Activated CD4-positive, CD25-positive, alpha-beta regulatory T cell treated with anti-CD3 and anti-CD28 coated beads, Interleukin-2, amount 50 U/mL, for 72 hours (primary cell): ENCODE data around the gene CRELD2.

Source experiments
- DNase-seq: peaks from one replicate; pipeline ENCODE4 v3.0.0; 2021

The CRELD2 gene, protein sequence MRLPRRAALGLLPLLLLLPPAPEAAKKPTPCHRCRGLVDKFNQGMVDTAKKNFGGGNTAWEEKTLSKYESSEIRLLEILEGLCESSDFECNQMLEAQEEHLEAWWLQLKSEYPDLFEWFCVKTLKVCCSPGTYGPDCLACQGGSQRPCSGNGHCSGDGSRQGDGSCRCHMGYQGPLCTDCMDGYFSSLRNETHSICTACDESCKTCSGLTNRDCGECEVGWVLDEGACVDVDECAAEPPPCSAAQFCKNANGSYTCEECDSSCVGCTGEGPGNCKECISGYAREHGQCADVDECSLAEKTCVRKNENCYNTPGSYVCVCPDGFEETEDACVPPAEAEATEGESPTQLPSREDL

DNA sequence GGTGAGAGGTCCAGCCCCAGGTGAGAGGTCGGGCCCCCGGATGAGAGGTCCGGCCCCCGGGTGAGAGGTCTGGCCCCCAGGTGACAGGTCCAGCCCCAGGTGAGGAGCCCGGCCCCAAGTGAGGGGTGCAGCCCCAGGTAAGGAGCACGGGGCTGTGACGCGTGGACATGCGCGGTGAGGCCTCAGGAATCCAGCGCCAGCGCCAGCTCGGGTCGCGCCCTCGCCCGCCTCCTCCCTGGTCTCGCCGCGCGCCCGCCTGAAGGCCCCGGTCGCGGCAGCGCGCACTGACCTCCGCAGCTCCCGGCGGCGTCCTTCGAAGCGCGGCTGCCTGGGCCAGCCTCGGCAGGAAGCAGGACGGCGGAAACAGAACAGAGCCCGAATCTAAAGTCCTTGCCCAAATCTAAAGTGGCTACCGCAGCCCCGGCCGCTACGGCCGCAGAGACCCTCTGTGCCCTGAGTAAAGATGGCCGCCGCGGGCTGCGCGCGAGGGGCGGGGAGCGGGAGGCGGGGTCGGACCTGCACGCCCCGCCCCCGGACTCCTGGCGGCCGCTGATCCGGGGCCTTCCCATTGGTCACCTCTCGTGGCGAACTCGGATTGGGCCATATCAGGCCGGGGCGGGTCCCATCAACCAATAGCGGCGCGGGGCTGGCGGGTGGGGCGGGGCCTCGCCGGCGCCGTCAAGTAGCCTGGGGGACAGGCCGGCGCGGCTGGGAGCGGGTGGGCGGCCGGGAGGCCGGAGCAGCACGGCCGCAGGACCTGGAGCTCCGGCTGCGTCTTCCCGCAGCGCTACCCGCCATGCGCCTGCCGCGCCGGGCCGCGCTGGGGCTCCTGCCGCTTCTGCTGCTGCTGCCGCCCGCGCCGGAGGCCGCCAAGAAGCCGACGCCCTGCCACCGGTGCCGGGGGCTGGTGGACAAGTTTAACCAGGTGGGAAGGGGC is at the start of gene CRELD2, which contains the start of gene ALG12:
Gene CRELD2 (plus strand): TSS at position 661 of the 937 bp plus-strand sequence. CDS start 136 bp downstream, at position 797.
Gene ALG12 (minus strand): TSS at position 465 of the 937 bp plus-strand sequence. CDS start 4,673 bp downstream, outside the sequence.
- DNase-seq, result peak; percentile 96

DNA sequence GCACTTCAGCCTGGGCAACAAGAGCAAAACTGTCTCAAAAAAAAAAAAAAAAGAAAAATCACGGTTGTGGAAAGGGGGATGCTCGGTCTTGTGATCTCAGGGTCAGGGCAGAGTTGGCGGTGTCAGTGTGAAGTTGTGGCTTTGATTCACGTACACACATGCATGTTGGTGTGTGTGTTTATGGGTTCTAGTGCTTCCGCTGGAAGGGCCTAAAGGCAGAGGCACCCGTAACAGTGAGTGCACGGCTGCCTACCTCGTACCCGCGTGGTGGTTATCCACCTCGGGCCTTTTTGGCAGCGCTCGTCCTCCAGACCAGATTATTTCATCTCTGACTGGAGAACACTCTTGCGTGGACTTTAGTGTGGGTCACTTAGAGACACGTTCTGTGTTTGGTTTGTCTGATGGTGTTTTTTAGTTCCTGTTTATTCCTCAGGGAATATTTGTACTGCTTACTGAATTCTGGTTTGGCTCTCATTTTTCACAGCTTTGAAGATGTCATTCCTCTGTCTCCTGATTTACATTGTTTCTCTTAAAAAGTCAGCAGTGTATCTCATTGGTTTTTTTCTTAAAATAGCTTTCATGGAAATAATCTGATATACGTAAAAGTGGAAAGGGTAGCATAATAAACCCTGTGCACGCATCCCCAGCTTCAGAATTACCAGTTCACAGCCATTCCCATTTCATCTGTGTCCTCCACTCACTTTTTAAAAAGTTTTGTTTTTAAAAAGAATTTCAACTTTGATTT is 49.2 kb upstream of the CRELD2 start:
- no peak for DNase-seq

DNA sequence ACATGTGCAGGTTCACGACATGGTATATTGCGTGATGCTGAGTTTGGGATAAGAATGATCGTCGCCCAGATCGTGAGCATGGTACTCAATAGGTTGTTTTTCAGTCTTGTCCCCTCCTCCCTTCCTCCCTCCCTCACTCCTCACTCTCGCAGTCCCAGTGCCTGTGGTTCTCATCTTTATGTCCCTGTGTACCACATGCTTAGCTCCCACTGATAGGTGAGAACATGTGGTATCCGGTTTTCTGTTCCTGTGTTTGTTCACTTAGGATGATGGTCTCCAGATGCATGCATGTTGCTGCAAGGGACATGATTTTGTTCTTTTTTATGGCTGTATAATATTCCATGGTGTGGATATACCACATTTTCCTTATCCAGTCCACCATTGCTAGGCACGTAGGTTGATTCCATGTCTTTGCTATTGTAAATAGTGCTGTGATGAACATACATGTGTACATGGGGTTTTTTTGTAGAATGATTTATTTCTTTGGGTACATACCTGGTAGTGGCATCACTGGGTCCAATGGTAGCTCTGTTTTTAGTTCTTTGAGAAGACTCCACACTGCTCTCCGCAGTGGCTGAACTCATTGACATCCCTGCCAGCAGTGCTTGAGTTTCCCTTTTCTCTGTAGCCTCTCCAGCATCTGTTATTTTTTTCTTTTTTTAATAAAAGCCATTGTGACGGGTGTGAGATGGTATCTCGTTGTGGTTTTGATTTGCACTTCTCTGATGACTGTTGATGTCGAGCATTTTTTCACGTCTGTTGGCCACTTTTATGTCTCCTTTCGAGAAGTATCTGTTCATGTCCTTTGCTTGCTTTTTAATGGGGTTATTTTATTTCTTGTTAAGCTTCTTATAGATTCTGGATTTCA is 48.4 kb upstream of the CRELD2 start:
- no peak for DNase-seq

DNA sequence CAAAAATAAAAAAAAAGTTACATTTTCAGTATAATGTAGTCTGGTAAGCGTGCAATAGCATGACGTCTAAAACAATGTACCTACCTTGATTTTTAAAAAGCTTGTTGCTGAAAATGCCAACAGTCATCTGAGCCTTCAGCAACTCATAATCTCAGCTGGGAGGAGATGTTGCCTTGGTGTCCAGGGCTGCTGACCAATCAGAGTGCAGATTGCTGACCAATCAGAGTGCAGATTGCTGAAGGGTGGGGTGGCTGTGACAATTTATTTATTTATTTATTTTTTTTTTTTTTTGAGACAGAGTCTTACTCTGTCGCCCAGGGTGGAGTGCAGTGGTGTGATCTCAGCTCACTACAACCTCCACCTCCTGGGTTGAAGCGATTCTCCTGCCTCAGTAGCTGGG is 47.0 kb upstream of the CRELD2 start:
- DNase-seq, result no peak

DNA sequence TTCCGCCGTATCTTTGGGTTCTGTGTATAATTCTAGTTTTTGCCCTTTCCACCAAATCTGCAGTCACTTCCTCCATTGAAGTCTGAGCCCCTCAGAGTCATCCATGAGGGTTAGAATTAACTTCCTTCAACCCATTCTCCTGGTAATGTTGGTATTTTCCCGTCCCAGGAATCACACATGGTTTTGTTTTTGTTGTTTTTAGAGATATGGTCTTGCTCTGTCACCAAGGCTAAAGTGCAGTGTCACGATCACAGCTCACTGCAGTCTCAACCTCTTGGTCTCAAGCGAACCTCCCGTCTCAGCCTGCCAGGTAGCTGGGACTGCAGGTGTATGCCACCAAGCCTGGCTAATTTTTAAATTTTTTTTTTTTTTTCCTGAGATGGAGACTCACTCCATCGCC is 46.1 kb upstream of the CRELD2 start:
- no peak for DNase-seq

DNA sequence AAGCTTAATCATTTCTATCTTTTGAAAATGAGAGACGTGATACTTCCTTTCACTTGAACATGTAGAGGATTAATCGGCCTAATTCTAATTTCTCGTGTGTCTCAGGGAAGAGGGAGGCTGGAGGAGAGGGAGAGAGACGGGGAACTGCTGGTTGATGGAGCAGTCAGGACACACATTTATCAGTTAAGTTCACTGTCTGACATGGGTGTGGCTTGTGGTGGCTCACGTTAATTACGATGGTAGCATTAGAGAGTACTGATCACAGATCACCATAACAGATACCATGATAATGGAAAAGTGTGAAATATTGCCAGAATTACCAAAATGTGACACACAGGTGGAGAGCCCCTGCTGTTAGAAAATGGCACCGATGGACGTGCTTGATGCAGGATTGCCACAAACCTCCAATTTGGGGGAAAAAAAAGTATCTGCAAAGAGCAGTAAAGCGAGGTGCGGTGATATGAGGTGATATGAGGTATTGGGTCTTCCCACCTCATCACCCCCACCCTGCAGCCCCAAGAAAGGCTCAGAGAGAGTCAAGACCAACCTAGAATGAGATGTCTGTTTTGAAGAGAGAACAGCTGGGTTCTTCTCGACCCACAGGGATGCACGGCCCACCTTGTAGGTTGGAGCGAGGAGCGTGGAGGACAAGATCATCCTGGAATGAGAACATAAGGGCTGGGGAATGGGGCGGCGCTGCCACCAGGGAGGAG is 45.0 kb upstream of the CRELD2 start:
- DNase-seq, result no peak

DNA sequence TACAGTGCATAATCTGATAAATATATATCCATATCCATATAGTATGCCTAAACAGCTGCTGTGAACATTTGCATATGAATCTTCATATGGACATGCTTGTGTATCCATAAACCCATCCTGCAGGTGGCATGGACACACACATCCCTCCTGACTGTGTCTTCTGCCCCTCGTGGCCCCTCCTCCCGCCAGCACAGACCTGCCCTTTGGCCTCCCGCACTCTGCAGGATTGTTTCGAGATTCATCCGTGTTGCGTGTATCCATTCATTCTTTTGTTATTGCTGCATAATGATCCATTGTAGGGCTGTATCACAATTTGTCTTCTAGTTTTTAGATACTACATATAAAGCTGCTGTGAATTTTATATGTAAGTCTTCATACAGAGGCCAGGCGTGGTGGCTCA is 40.8 kb upstream of the CRELD2 start:
- no peak for DNase-seq

DNA sequence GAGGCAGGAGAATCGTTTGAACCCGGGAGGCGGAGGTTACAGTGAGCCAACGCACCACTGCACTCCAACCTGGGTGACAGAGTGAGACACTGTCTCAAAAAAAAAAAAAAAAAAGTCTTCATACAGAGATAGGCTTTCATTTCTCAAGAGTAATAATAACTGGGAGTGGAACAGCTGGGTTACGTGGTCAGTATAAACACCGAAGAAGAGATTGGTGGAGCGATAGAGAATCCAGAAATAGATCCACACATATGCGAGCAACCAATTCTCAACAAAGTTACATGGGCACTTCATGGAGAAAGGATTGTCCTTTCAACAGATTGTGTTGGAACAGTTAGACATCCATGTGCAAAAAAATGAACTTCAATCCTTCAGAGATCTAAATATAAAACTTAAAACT is 40.2 kb upstream of the CRELD2 start:
- no peak for DNase-seq

DNA sequence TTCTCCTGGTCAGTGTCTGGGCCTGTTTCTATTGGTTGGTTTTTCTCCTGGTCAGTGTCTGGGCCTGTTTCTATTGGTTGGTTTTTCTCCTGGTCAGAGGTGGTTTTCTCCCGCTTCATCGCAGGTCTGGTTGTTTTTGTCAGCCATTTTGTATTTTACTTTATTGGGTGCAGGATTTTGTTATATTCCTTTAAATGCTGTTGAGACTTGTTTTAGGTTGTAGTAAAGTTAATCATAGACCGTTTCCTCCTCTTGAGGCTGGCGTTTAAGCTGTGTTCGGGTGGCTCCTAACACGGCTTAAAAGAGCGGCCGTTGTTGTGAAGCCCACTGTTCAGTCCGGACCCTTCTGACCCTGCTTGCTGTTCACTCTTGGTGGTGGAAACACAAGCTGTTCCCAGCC is 38.6 kb upstream of the CRELD2 start:
- DNase-seq, result no peak

DNA sequence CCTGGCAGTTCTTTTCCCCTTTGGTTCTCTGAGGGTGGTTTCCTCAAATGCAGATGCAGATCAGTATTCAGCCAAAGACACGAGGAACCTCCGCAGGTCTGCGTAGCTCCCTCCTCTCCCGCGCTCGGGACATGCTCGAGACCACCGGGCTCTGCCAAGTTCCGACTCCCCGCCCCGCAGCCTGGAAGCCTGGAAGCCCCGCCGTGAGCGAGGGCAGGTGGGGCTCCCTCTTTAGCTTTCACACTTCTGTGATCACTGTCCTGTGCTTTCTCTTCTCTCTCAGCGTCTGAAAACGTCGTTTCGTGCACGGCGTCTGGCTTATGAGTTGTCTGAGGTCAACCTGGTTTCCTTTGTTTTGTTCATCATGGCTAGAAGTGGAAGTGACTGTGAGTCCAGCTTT is 38.2 kb upstream of the CRELD2 start:
- no peak for DNase-seq

DNA sequence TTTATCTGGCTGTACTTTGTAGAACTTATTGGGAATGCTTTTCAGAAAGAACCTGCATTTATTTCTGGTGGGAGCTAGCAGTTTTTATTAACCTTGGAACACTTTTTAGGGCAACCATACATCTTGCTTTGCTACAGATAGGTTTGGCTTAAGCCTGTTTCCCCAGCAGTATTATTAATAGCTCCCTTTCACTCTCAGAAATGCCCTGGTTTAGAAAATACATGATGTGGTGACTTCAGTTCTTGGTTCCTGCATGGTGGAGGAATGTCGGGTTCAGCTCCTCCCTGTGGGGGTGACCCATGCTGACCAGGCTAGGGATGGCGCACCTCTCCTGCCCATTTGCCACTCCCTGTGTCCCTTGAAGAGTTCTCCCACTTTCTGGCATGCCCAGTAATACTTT is 36.6 kb upstream of the CRELD2 start:
- no peak for DNase-seq

DNA sequence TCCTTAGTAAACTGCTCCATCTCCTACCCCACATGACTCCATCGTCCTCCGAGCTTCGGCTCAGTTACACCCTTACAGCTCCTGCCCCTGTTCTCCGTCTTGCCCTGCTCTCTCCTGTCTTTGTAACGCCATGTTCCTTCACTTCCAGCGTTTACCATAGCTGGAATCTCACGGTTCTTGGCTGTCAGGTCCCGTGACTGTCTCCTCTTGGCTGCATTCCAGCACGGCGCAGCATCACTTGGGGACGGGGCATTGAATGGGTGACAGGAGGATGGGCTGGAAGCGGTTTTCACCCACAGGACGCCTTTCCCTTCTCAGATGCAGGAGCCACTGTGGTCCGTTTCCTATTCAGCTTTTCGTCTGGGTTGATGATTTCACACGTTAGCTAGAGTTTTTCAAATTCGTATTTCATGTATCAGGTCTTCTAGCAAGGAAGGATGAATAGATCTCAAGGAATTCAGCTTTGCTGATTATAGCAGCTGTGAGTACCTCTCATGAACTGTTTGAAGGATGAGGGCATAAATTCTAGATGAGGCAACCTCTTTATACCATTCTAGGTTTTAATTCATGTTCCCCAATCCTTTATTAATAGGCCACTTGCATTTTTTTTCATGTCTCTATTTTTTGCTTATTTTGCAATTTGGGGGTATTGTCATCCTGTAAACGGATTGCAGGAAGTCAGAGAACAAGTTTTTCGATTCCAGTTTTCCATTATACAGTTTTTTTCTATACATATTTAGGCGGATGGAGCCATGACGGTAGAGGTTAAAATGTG is 35.7 kb upstream of the CRELD2 start:
- DNase-seq, result no peak

DNA sequence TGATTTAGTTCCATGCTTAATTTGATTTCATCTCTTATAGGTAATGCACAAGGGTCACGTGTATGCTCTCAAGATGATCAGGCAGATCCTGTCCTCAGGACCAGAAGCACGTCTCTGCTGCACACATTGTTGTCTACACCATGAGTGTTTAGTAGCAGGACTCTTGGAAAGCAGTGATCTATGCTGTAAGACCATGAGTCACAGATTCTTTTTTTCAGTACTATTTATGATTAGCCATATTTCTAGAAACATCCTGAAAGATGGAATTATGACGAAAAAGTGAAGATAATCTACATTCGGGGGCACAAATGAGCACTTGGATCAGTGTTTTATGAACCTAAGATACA is 35.2 kb upstream of the CRELD2 start:
- no peak for DNase-seq

DNA sequence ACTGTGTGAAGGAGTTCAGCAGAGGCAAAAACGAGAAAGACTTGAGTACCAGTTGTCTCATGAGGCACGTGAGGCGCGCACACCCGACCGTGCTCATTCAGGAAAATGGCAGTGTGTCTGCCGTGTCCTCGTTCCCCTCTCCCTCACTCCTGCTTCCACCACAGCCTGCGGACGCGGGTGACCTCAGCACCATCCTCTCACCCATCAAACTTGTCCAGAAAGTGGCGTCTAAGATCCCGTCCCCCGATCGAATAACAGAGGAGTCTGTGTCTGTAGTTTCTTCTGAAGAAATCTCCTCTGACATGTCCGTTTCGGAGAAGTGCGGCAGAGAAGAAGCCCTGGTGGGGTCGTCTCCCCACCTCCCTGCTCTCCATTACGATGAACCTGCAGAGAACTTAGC is 34.4 kb upstream of the CRELD2 start:
- no peak for DNase-seq

DNA sequence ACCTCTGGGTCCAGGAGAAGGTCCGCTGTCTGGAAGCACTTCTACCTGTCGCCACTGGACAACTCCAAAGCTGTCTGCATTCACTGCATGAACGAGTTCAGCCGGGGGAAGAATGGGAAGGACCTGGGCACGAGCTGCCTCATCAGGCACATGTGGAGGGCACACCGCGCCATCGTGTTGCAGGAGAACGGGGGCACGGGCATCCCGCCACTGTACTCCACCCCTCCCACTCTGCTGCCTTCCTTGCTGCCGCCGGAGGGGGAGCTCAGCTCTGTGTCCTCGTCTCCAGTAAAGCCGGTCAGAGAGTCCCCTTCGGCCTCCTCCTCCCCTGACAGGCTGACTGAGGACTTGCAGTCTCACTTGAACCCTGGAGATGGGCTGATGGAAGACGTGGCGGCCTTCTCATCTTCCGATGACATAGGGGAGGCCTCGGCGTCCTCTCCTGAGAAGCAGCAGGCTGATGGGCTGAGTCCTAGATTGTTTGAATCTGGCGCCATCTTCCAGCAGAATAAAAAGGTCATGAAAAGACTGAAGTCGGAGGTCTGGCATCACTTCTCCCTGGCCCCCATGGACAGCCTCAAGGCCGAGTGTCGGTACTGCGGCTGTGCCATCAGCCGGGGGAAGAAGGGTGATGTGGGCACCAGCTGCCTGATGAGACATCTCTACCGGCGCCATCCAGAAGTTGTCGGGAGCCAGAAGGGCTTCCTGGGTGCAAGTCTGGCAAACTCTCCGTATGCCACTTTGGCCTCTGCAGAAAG is 33.8 kb upstream of the CRELD2 start:
- no peak for DNase-seq

DNA sequence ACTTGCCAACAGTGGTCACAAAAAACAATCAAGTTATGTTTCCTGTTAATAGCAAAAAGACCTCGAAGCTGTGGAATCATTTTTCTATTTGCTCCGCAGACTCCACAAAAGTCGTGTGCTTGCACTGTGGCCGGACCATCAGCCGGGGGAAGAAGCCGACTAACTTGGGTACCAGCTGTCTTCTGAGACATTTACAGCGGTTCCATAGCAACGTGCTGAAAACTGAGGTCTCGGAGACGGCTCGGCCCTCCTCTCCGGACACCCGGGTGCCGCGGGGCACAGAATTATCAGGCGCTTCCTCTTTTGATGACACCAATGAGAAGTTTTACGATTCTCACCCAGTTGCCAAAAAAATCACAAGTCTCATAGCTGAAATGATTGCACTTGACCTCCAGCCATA is 33.2 kb upstream of the CRELD2 start:
- DNase-seq, result no peak

DNA sequence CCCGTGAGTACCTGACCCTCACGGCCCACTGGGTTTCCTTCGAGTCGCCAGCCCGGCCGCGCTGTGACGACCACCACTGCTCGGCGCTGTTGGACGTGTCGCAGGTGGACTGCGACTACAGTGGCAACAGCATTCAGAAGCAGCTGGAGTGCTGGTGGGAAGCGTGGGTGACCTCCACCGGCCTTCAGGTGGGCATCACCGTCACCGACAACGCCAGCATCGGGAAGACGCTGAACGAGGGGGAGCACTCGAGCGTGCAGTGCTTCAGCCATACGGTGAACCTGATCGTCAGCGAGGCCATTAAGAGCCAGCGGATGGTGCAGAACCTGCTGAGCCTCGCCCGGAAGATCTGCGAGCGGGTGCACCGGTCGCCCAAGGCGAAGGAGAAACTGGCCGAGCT is 32.6 kb upstream of the CRELD2 start:
- DNase-seq, result no peak

DNA sequence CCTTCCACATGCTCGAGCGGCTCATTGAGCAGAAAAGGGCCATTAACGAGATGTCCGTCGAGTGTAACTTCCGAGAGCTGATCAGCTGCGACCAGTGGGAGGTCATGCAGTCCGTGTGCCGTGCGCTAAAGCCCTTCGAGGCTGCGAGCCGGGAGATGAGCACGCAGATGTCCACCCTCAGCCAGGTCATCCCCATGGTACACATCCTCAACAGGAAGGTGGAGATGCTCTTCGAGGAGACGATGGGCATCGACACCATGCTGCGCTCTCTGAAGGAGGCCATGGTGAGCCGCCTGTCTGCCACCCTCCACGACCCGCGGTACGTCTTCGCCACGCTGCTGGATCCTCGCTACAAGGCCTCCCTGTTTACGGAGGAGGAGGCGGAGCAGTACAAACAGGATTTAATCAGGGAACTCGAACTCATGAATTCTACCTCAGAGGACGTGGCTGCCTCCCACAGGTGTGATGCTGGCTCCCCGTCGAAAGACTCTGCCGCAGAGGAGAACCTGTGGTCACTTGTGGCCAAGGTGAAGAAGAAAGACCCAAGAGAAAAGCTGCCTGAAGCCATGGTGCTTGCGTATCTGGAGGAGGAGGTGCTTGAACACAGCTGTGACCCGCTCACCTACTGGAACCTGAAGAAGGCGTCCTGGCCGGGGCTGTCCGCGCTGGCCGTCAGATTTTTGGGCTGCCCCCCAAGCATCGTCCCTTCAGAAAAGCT is 31.9 kb upstream of the CRELD2 start:
- no peak for DNase-seq

DNA sequence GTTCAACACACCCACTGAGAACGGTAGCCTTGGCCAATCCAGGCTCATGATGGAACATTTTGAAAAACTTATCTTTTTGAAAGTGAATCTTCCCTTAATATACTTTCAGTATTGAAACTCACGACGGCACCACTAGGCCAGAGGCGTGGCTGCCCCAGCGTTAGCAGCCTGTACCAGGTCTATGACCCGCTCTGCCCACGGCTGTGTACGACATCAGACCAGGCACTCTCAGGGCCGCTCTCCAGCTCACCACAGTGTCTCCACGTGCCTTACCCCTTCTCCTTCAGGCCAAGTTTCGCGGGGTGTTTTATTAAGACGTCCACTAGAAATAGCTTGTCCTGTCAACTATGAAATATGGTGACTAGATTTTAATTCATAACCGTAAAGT is 31.4 kb upstream of the CRELD2 start:
- no peak for DNase-seq
